OCI-LY7 (cell line): ENCODE measurements around the gene KIF16B. TPM values are rescaled to one million over a fixed set of nuclear protein-coding genes. Genes with fewer than 3 reads are reported as not detected.
"Not testable (repeated sequence)": the region's sequence is repeated elsewhere in the genome, so short reads cannot be mapped to it uniquely, and the experiment has no call there.

Source experiments
- BruUV-seq: library from RNA; stranded (reverse); fragments of 400-500 nt; replicated peaks from 2 replicates; lab custom pipeline; 2021; lab: Mats Ljungman, UMichigan
- CTCF ChIA-PET: fragments of 300-600 bp; sonication (Branson Sonifier 250); formaldehyde crosslinking; loops from one replicate; lab custom pipeline; 2022; ENCODE audit warnings: antibody characterized with exemption; ENCODE audit not compliant: unreplicated experiment; lab: Charles Lee
- POLR2A ChIA-PET: fragments of 300-600 bp; sonication (Branson Sonifier 250); formaldehyde crosslinking; loops from one replicate; lab custom pipeline; 2022; ENCODE audit warnings: antibody characterized with exemption; lab: Charles Lee
- DNase-seq: peaks from one replicate; pipeline ENCODE4 v3.0.0-alpha.2; 2015; ENCODE audit warnings: low spot score
- H2AFZ ChIP-seq: fragments of 200-600 bp; sonication (generic), shearing (Covaris generic); 2 replicates; pipeline ENCODE4 v1.6.1; 2014; ENCODE audit warnings: mild to moderate bottlenecking, antibody characterized with exemption, low read length, moderate library complexity
- H3K27ac ChIP-seq: fragments of 200-600 bp; sonication (generic); 2 replicates; pipeline ENCODE4 v1.5.1; 2014; ENCODE audit warnings: mixed run types, low read depth, mild to moderate bottlenecking, moderate library complexity, low read length, inconsistent platforms; ENCODE audit not compliant: poor library complexity, severe bottlenecking
- H3K36me3 ChIP-seq: fragments of 200-600 bp; sonication (generic); 2 replicates; pipeline ENCODE4 v1.6.1; 2014; ENCODE audit warnings: mild to moderate bottlenecking, antibody characterized with exemption, low read length, moderate library complexity, mixed read lengths; ENCODE audit not compliant: insufficient read depth
- H3K4me1 ChIP-seq: fragments of 200-600 bp; sonication (generic); 2 replicates; pipeline ENCODE4 v1.5.1; 2014; ENCODE audit warnings: mild to moderate bottlenecking, low read length; ENCODE audit not compliant: insufficient read depth, poor library complexity, severe bottlenecking
- H3K4me2 ChIP-seq: fragments of 200-600 bp; sonication (generic); 2 replicates; pipeline ENCODE4 v1.6.1; 2014; ENCODE audit warnings: mild to moderate bottlenecking, low read length
- H3K4me3 ChIP-seq: fragments of 200-600 bp; sonication (generic); 2 replicates; pipeline ENCODE4 v1.5.1; 2014; ENCODE audit warnings: mild to moderate bottlenecking, low read depth, low read length; ENCODE audit not compliant: poor library complexity, severe bottlenecking
- H3K79me2 ChIP-seq: fragments of 200-600 bp; sonication (generic); 2 replicates; pipeline ENCODE4 v1.6.1; 2016; ENCODE audit warnings: low read depth, mild to moderate bottlenecking, low read length, moderate library complexity, mixed read lengths; ENCODE audit not compliant: insufficient read depth
- H3K9me2 ChIP-seq: fragments of 200-600 bp; sonication (generic); 2 replicates; pipeline ENCODE4 v1.6.1; 2016; ENCODE audit warnings: mild to moderate bottlenecking, low read length, mixed read lengths; ENCODE audit not compliant: insufficient read depth
- H3K9me3 ChIP-seq: fragments of 200-600 bp; sonication (generic); 2 replicates; pipeline ENCODE4 v1.6.1; 2014; ENCODE audit warnings: mild to moderate bottlenecking, mixed run types, low read length, mixed read lengths
- H4K20me1 ChIP-seq: fragments of 200-600 bp; sonication (generic); 2 replicates; pipeline ENCODE4 v1.6.1; 2014; ENCODE audit warnings: mild to moderate bottlenecking, antibody characterized with exemption, low read length, moderate library complexity, mixed read lengths; ENCODE audit not compliant: insufficient read depth
- EZH2phosphoT487 ChIP-seq: fragments of 200-600 bp; sonication (generic); IDR thresholded peaks from 2 replicates; pipeline ENCODE4 v1.6.1; 2018; ENCODE audit warnings: low read depth, borderline replicate concordance, mild to moderate bottlenecking, mixed run types, antibody characterized with exemption, low read length, moderate library complexity, mixed read lengths
- intact Hi-C: fragments of 100-400 bp; cut with micrococcal nuclease; formaldehyde crosslinking; loops from one replicate; pipeline ENCODE4 v1.10.0; 2022; ENCODE audit not compliant: unreplicated experiment
- total RNA-seq, 2 experiments: library from RNA; depleted of rRNA in 1 of 2; stranded (reverse); fragments of >200 nt in 1 of 2; shearing (Covaris generic) in 1 of 2; gene quantifications; 2 replicates each; pipeline ENCODE4 v1.2.3, GENCODE V29; 2014 to 2022
- TF ChIP-seq, protein P1 (sequence below): fragments of 200-600 bp; sonication (generic); conservative IDR thresholded peaks from 2 replicates; pipeline ENCODE4 v1.5.1; 2014; ENCODE audit warnings: mild to moderate bottlenecking, antibody characterized with exemption, low read length, moderate library complexity, mixed read lengths

The KIF16B gene
- total RNA-seq, 2 experiments from 2014 or later: 6.2 to 11.2 TPM

GRCh38 chr20:16596991-16597390 is 23.7 kb upstream of the KIF16B start:
- H2AFZ ChIP-seq: no peak overlapping the region
- ChIA-PET POLR2A (no interaction called here), CTCF (no interaction called here)
- H3K4me3 ChIP-seq: no peak overlapping the region
- no peaks in the 10 kb centered on the region for H3K4me1 ChIP-seq
- no peaks in the 10 kb centered on the region for H3K79me2 ChIP-seq
- no peak for DNase-seq
- no peaks in the 10 kb centered on the region for H3K9me2 ChIP-seq
- no TSS peak for BruUV-seq
- H3K4me2 ChIP-seq: no peak overlapping the region
- intact Hi-C loops: no loop called here
- no peak overlapping the region for H3K27ac ChIP-seq
- H3K36me3 ChIP-seq: no peaks in the 10 kb centered on the region
- H3K9me3 ChIP-seq: no peaks in the 10 kb centered on the region
- no peak for TF ChIP-seq EZH2phosphoT487
- TF ChIP-seq, protein P1, sequence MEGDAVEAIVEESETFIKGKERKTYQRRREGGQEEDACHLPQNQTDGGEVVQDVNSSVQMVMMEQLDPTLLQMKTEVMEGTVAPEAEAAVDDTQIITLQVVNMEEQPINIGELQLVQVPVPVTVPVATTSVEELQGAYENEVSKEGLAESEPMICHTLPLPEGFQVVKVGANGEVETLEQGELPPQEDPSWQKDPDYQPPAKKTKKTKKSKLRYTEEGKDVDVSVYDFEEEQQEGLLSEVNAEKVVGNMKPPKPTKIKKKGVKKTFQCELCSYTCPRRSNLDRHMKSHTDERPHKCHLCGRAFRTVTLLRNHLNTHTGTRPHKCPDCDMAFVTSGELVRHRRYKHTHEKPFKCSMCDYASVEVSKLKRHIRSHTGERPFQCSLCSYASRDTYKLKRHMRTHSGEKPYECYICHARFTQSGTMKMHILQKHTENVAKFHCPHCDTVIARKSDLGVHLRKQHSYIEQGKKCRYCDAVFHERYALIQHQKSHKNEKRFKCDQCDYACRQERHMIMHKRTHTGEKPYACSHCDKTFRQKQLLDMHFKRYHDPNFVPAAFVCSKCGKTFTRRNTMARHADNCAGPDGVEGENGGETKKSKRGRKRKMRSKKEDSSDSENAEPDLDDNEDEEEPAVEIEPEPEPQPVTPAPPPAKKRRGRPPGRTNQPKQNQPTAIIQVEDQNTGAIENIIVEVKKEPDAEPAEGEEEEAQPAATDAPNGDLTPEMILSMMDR: no peak
- no peaks in the 10 kb centered on the region for H4K20me1 ChIP-seq

- H3K4me3 ChIP-seq, H3K27ac ChIP-seq, H2AFZ ChIP-seq, H3K9me3 ChIP-seq, POLR2A ChIA-PET, CTCF ChIA-PET, BruUV-seq, H3K4me2 ChIP-seq, H4K20me1 ChIP-seq, H3K79me2 ChIP-seq, H3K4me1 ChIP-seq, H3K9me2 ChIP-seq, intact Hi-C loops, DNase-seq, H3K36me3 ChIP-seq: not testable (repeated sequence)
These were observed 23.2 kb upstream of the KIF16B start for GRCh38 chr20:16596404-16596803.

DNA sequence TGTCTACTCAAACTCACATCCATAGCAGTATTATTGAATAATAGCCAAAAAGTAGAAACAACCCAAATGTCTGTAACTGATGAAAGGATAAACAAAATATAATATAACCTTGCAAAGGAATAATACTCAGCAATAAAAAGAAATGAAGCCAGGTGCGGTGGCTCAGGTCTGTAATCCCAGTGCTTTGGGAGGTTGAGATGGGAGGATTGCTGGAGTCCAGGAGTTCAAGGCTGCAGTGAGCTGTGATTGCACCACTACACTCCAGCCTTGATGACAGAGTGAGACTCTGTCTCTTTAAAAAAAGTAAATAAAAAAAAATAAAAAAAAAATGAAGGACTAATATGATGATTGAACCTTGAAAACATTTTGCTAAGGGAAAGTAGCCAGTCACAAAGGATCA is 22.1 kb upstream of the KIF16B start:
- POLR2A ChIA-PET: no interaction called here
- H3K4me1 ChIP-seq: no peaks in the 10 kb centered on the region
- BruUV-seq: no TSS peak
- no peak overlapping the region for H3K27ac ChIP-seq
- H3K36me3 ChIP-seq: no peaks in the 10 kb centered on the region
- H3K9me3 ChIP-seq: no peaks in the 10 kb centered on the region
- CTCF ChIA-PET: no interaction called here
- intact Hi-C loops: no loop called here
- no peak overlapping the region for H2AFZ ChIP-seq
- no peaks in the 10 kb centered on the region for H3K79me2 ChIP-seq
- H3K4me2 ChIP-seq: no peak overlapping the region
- H3K4me3 ChIP-seq: no peak overlapping the region
- no peaks in the 10 kb centered on the region for H4K20me1 ChIP-seq
- DNase-seq: no peak
- H3K9me2 ChIP-seq: no peaks in the 10 kb centered on the region
- TF ChIP-seq, protein P1: no peak
- no peak for TF ChIP-seq EZH2phosphoT487
